HepG2 (cell line): ENCODE results near the gene SIVA1. TPM values are rescaled to one million over a fixed set of nuclear protein-coding genes. Genes with fewer than 3 reads are reported as not detected.

Source experiments
- ATM ChIP-seq: fragments of 450-650 bp; IDR thresholded peaks from 2 replicates; pipeline ENCODE4 v1.7.1; 2017; ENCODE audit warnings: mild to moderate bottlenecking, borderline replicate concordance
- CHD2 ChIP-seq: IDR thresholded peaks from 2 replicates; pipeline ENCODE4 v1.6.1; 2011; ENCODE audit warnings: low read depth, low read length, improper control_type of control experiment
- CHD4 ChIP-seq: fragments of 200-600 bp; sonication (generic); IDR thresholded peaks from 2 replicates; pipeline ENCODE4 v1.7.0; 2017; ENCODE audit warnings: mild to moderate bottlenecking, low read length, borderline replicate concordance
- DRAP1 ChIP-seq: IDR thresholded peaks from 2 replicates; pipeline ENCODE4 v1.6.1; 2016; ENCODE audit warnings: missing genetic modification reagents, missing compliant biosample characterization
- ELF1 ChIP-seq: sonication (generic); formaldehyde crosslinking; IDR thresholded peaks from 2 replicates; pipeline ENCODE4 v1.4.0; 2020; ENCODE audit warnings: missing genetic modification reagents
- ELF3 ChIP-seq: IDR thresholded peaks from 2 replicates; pipeline ENCODE4 v1.6.1; 2016; ENCODE audit warnings: missing genetic modification reagents, missing compliant biosample characterization
- FOSL2 ChIP-seq: sonication (generic); formaldehyde crosslinking; IDR thresholded peaks from 2 replicates; pipeline ENCODE4 v1.4.0; 2020; ENCODE audit warnings: missing genetic modification reagents
- HES4 ChIP-seq: sonication (generic); formaldehyde crosslinking; IDR thresholded peaks from 2 replicates; pipeline ENCODE4 v1.9.0; 2021; ENCODE audit warnings: mild to moderate bottlenecking, missing genetic modification reagents, borderline replicate concordance
- KLF6 ChIP-seq: IDR thresholded peaks from 2 replicates; pipeline ENCODE4 v1.8.0; 2016; ENCODE audit warnings: missing biosample characterization, missing genetic modification reagents
- MEIS1 ChIP-seq: sonication (generic); formaldehyde crosslinking; IDR thresholded peaks from 2 replicates; pipeline ENCODE4 v1.9.0; 2021; ENCODE audit warnings: mild to moderate bottlenecking, missing genetic modification reagents, moderate library complexity, borderline replicate concordance
- SCMH1 ChIP-seq: sonication (generic); formaldehyde crosslinking; IDR thresholded peaks from 2 replicates; pipeline ENCODE4 v1.9.0; 2021; ENCODE audit warnings: missing genetic modification reagents, mild to moderate bottlenecking, borderline replicate concordance
- SRF ChIP-seq: IDR thresholded peaks from 2 replicates; pipeline ENCODE4 v1.6.1; 2011; ENCODE audit warnings: mild to moderate bottlenecking, low read depth, low read length, moderate library complexity
- TFE3 ChIP-seq: IDR thresholded peaks from 2 replicates; pipeline ENCODE4 v1.6.1; 2016
- TOE1 ChIP-seq: sonication (generic); formaldehyde crosslinking; IDR thresholded peaks from 2 replicates; pipeline ENCODE4 v1.4.0; 2020; ENCODE audit warnings: mild to moderate bottlenecking, missing genetic modification reagents
- TSC22D2 ChIP-seq: sonication (generic); formaldehyde crosslinking; IDR thresholded peaks from 2 replicates; pipeline ENCODE4 v1.5.1; 2020; ENCODE audit warnings: missing genetic modification reagents, mild to moderate bottlenecking, borderline replicate concordance
- ZBTB1 ChIP-seq: sonication (generic); formaldehyde crosslinking; IDR thresholded peaks from 2 replicates; pipeline ENCODE4 v1.4.0; 2020; ENCODE audit warnings: missing genetic modification reagents, borderline replicate concordance
- ZBTB34 ChIP-seq: sonication (generic); formaldehyde crosslinking; IDR thresholded peaks from 2 replicates; pipeline ENCODE4 v1.8.0; 2022; ENCODE audit warnings: mild to moderate bottlenecking, missing genetic modification reagents
- ZBTB49 ChIP-seq: sonication (generic); formaldehyde crosslinking; IDR thresholded peaks from 2 replicates; pipeline ENCODE4 v1.4.0; 2020; ENCODE audit warnings: missing genetic modification reagents, borderline replicate concordance
- ZFAT ChIP-seq: sonication (generic); formaldehyde crosslinking; conservative IDR thresholded peaks from 2 replicates; pipeline ENCODE4 v1.8.1; 2023; ENCODE audit warnings: missing genetic modification reagents, inconsistent platforms
- ZNF326 ChIP-seq: sonication (generic); formaldehyde crosslinking; IDR thresholded peaks from 2 replicates; pipeline ENCODE4 v1.4.0; 2020; ENCODE audit warnings: missing genetic modification reagents, borderline replicate concordance
- ZNF614 ChIP-seq: IDR thresholded peaks from 2 replicates; pipeline ENCODE4 v1.6.1; 2018; ENCODE audit warnings: missing biosample characterization, missing genetic modification reagents, inconsistent platforms, borderline replicate concordance
- ZSCAN12 ChIP-seq: sonication (generic); formaldehyde crosslinking; IDR thresholded peaks from 2 replicates; pipeline ENCODE4 v1.9.0; 2021; ENCODE audit warnings: mild to moderate bottlenecking, missing genetic modification reagents
- polyA plus RNA-seq, 8 experiments: library from polyadenylated mRNA; depleted of rRNA in 3 of 8; stranded (reverse) in 7 of 8; unstranded in 1 of 8; fragments of >200 nt; fragmentation: Illumina TruSeq in 4 of 8; extraction: Trizol in 4 of 8; gene quantifications; 2 replicates each; pipeline versions ENCODE4 v1.2.1 to v1.2.3, GENCODE V29; 2011 to 2016; ENCODE audit warnings: low read depth in 4 of 8, missing spikeins in 1 of 8, mixed read lengths in 1 of 8; ENCODE audit not compliant: insufficient read depth in 1 of 8
- total RNA-seq, 5 experiments: library from RNA; depleted of rRNA; stranded (reverse); fragments of >200 nt; fragmentation: Illumina TruSeq; extraction: Trizol; gene quantifications; 2 replicates each; pipeline ENCODE4 v1.2.3, GENCODE V29; 2016; ENCODE audit warnings: low read depth in 1 of 5

The SIVA1 gene
- total and polyA plus RNA-seq, 2 of the 13 experiments (the other 11 are each of a cell fraction or from before 2014, with no cell fraction given) = 123 to 186 TPM

- 0 out of 2 replicates have a peak, but pooled peaks have one; percentile 37 for TF ChIP-seq TSC22D2 (CRISPR knock-in tag)
- peak; percentile 37; the same call in 1 of the 2 replicates for TF ChIP-seq FOSL2 (CRISPR knock-in tag)
- no peak for TF ChIP-seq SCMH1 (CRISPR knock-in tag)
- TF ChIP-seq MEIS1 (CRISPR knock-in tag) = peak; percentile 35; the same call in 1 of the 2 replicates
- peak; percentile 20; the same call in 1 of the 2 replicates for TF ChIP-seq DRAP1
- peak; percentile 81; the same call in 1 of the 2 replicates for TF ChIP-seq ZBTB34 (CRISPR knock-in tag)
- no peak for TF ChIP-seq CHD4
- TF ChIP-seq HES4 (CRISPR knock-in tag) = peak; percentile 91; the same call in 1 of the 2 replicates
- TF ChIP-seq ZBTB1 (CRISPR knock-in tag) = no peak
- no peak for TF ChIP-seq TOE1
- no peak for TF ChIP-seq ATM
- no peak for TF ChIP-seq SRF
- TF ChIP-seq KLF6 (CRISPR knock-in tag) = peak; percentile 58; the same call in 1 of the 2 replicates
- TF ChIP-seq ZNF614 (CRISPR knock-in tag) = peak; percentile 59; the same call in 1 of the 2 replicates
- TF ChIP-seq CHD2 = no peak
- TF ChIP-seq TFE3 = peak; percentile 88
- peak; percentile 70; the same call in 1 of the 2 replicates for TF ChIP-seq ZNF326 (CRISPR knock-in tag)
- no peak for TF ChIP-seq ZFAT (CRISPR knock-in tag)
- no peak for TF ChIP-seq ZBTB49
- no peak for TF ChIP-seq ZSCAN12 (CRISPR knock-in tag)
- TF ChIP-seq ELF3 = peak; percentile 76
- peak; percentile 48; the same call in 1 of the 2 replicates for TF ChIP-seq ELF1 (CRISPR knock-in tag)
These were observed 17.8 kb upstream of the SIVA1 start (continued) for GRCh38 chr14:104734991-104735779.
